Suprapubic skin (tissue), 4 donors: ENCODE results near the gene SRSF1. TPM values are rescaled to one million over a fixed set of nuclear protein-coding genes. Genes with fewer than 3 reads are reported as not detected.

ENCODE experiments used
- DNase-seq, 2 donors: peaks; one replicate each; pipeline ENCODE4 v3.0.0-alpha.2; 2019; ENCODE audit warnings: low spot score in 2 of 2
- H3K27ac ChIP-seq: fragments of 200-600 bp; sonication (generic); one replicate; pipeline ENCODE4 v1.5.1; 2019
- H3K27me3 ChIP-seq: fragments of 200-600 bp; sonication (generic); one replicate; pipeline ENCODE4 v1.5.1; 2019
- H3K36me3 ChIP-seq: fragments of 200-600 bp; sonication (generic); one replicate; pipeline ENCODE4 v1.5.1; 2019
- H3K4me1 ChIP-seq: fragments of 200-600 bp; sonication (generic); one replicate; pipeline ENCODE4 v1.5.1; 2019
- H3K4me3 ChIP-seq: fragments of 200-600 bp; sonication (generic); one replicate; pipeline ENCODE4 v1.5.1; 2019; ENCODE audit warnings: mild to moderate bottlenecking
- H3K9me3 ChIP-seq: fragments of 200-600 bp; sonication (generic); one replicate; pipeline ENCODE4 v1.5.1; 2019
- CTCF ChIP-seq, 2 donors: fragments of 200-600 bp in 1 of 2; fragments of 450-650 bp in 1 of 2; sonication (generic) in 1 of 2; IDR thresholded peaks; one replicate each; pipeline ENCODE4 v1.5.1; 2016 to 2019; ENCODE audit warnings: antibody characterized with exemption in 2 of 2, mild to moderate bottlenecking in 1 of 2, moderate library complexity in 1 of 2
- EP300 ChIP-seq: sonication (generic); formaldehyde crosslinking; IDR thresholded peaks from one replicate; pipeline ENCODE4 v1.6.1; 2017; ENCODE audit warnings: antibody characterized with exemption
- POLR2A ChIP-seq, 2 donors: fragments of 450-650 bp; IDR thresholded peaks; one replicate each; pipeline ENCODE4 v1.6.1; 2017; ENCODE audit warnings: antibody characterized with exemption in 2 of 2, mild to moderate bottlenecking in 2 of 2, moderate library complexity in 2 of 2
- POLR2AphosphoS5 ChIP-seq, 3 donors: sonication (generic); formaldehyde crosslinking; IDR thresholded peaks; one replicate each; pipeline ENCODE4 v1.6.1; 2017; ENCODE audit warnings: antibody characterized with exemption in 3 of 3
- WGBS: methylation state at CpG from one replicate; pipeline ENCODE4 v1.1.5; 2018; 5-methylcytosine and 5-hydroxymethylcytosine counted together
- total RNA-seq, 4 donors: library from RNA; depleted of rRNA; stranded (reverse); fragments of >200 nt; gene quantifications; one replicate each; pipeline ENCODE4 v1.1.0, GENCODE V29; 2016

SRSF1 gene
- total RNA-seq, 4 donors from 2014 or later = 108 to 172 (median 125) TPM

- no peak overlapping the region for H3K4me3 ChIP-seq
- H3K27me3 ChIP-seq = peaks cover 6% of the 10 kb centered on the region
- no peaks in the 10 kb centered on the region for H3K9me3 ChIP-seq
- DNase-seq = no peak
- no peak for TF ChIP-seq EP300
- TF ChIP-seq POLR2AphosphoS5 (IDR thresholded peaks at IDR 0.05) = no peak
- no peak for TF ChIP-seq POLR2A (IDR thresholded peaks at IDR 0.05)
- H3K4me1 ChIP-seq = no peaks in the 10 kb centered on the region
- H3K36me3 ChIP-seq = no peaks in the 10 kb centered on the region
- no peak overlapping the region for H3K27ac ChIP-seq
Observed at GRCh38 chr17:58028578-58028977, 21.5 kb upstream of the SRSF1 start.

- TF ChIP-seq EP300 (no peak), CTCF (IDR thresholded peaks at IDR 0.05) (no peak), POLR2AphosphoS5 (IDR thresholded peaks at IDR 0.05) (no peak), POLR2A (IDR thresholded peaks at IDR 0.05) (no peak)
- Histone ChIP-seq H3K9me3 (no peaks in the 10 kb centered on the region), H3K4me3 (no peak overlapping the region), H3K27ac (no peak overlapping the region), H3K4me1 (no peaks in the 10 kb centered on the region), H3K36me3 (no peaks in the 10 kb centered on the region), H3K27me3 (peaks cover 6% of the 10 kb centered on the region)
- 84% methylated on average over 9 of the region's 9 CpGs for WGBS
- no peak for DNase-seq
Observed at GRCh38 chr17:58020401-58020800, 13.4 kb upstream of the SRSF1 start.

- no peaks in the 10 kb centered on the region for H3K4me1 ChIP-seq
- no peak overlapping the region for H3K27ac ChIP-seq
- H3K36me3 ChIP-seq = no peaks in the 10 kb centered on the region
- DNase-seq = no peak
- no peak for TF ChIP-seq POLR2A (IDR thresholded peaks at IDR 0.05)
- no peak for TF ChIP-seq CTCF (IDR thresholded peaks at IDR 0.05)
- TF ChIP-seq EP300 = no peak
- TF ChIP-seq POLR2AphosphoS5 (IDR thresholded peaks at IDR 0.05) = no peak
- peaks cover 4% of the 10 kb centered on the region for H3K27me3 ChIP-seq
- no peaks in the 10 kb centered on the region for H3K9me3 ChIP-seq
- no peak overlapping the region for H3K4me3 ChIP-seq
Observed at GRCh38 chr17:58019521-58019920, 12.5 kb upstream of the SRSF1 start.

GRCh38 chr17:58019039-58019438 lies 12.0 kb upstream of the SRSF1 start:
- no peaks in the 10 kb centered on the region for H3K27me3 ChIP-seq
- 48% methylated on average over 3 of the region's 3 CpGs for WGBS
- H3K36me3 ChIP-seq = no peaks in the 10 kb centered on the region

GRCh38 chr17:58010067-58010799 lies 3.2 kb upstream of the SRSF1 start:
- Histone ChIP-seq H3K9me3 (no peaks in the 10 kb centered on the region), H3K36me3 (peaks cover 3% of the 10 kb centered on the region), H3K4me1 (peaks cover 19% of the 10 kb centered on the region), H3K27me3 (no peaks in the 10 kb centered on the region), H3K27ac (no peak overlapping the region), H3K4me3 (no peak overlapping the region)
- TF ChIP-seq POLR2A (IDR thresholded peaks at IDR 0.05) = no peak
- 97% methylated on average over 10 of the region's 10 CpGs for WGBS
- no peak for DNase-seq

More at GRCh38 chr17:58019039-58019438, 12.0 kb upstream of the SRSF1 start:
- Histone ChIP-seq H3K9me3 (no peaks in the 10 kb centered on the region), H3K27ac (no peak overlapping the region), H3K4me3 (no peak overlapping the region), H3K4me1 (no peaks in the 10 kb centered on the region)
- TF ChIP-seq POLR2A (IDR thresholded peaks at IDR 0.05) (no peak), CTCF (IDR thresholded peaks at IDR 0.05) (no peak), EP300 (no peak), POLR2AphosphoS5 (IDR thresholded peaks at IDR 0.05) (no peak)
- no peak for DNase-seq

GRCh38 chr17:58007781-58008706 lies 998 bp upstream of the SRSF1 start:
- no peaks in the 10 kb centered on the region for H3K27me3 ChIP-seq
- no peak for TF ChIP-seq POLR2A (IDR thresholded peaks at IDR 0.05)
- no peak for TF ChIP-seq CTCF (IDR thresholded peaks at IDR 0.05)
- TF ChIP-seq POLR2AphosphoS5 (IDR thresholded peaks at IDR 0.05) = no peak
- TF ChIP-seq EP300 = no peak
- peak overlapping the region; percentile 97 for H3K4me3 ChIP-seq
- WGBS = 19% methylated on average over 47 of the region's 47 CpGs
- H3K9me3 ChIP-seq = no peaks in the 10 kb centered on the region
- peak overlapping the region; percentile 99 for H3K27ac ChIP-seq
- no peak for DNase-seq
- peaks cover 41% of the 10 kb centered on the region for H3K4me1 ChIP-seq
- peaks cover 24% of the 10 kb centered on the region for H3K36me3 ChIP-seq
